CD4-positive, alpha-beta T cell treated with Interleukin-6 for 4 hours (primary cell): Measurements from ENCODE around the gene ADAP1.
"Not testable (repeated sequence)": the region's sequence is repeated elsewhere in the genome, so short reads cannot be mapped to it uniquely, and the experiment has no call there.

Experiments used
- DNase-seq: peaks from one replicate; pipeline ENCODE4 v3.0.0-alpha.2; 2020; ENCODE audit warnings: mixed read lengths

ADAP1 gene

DNA sequence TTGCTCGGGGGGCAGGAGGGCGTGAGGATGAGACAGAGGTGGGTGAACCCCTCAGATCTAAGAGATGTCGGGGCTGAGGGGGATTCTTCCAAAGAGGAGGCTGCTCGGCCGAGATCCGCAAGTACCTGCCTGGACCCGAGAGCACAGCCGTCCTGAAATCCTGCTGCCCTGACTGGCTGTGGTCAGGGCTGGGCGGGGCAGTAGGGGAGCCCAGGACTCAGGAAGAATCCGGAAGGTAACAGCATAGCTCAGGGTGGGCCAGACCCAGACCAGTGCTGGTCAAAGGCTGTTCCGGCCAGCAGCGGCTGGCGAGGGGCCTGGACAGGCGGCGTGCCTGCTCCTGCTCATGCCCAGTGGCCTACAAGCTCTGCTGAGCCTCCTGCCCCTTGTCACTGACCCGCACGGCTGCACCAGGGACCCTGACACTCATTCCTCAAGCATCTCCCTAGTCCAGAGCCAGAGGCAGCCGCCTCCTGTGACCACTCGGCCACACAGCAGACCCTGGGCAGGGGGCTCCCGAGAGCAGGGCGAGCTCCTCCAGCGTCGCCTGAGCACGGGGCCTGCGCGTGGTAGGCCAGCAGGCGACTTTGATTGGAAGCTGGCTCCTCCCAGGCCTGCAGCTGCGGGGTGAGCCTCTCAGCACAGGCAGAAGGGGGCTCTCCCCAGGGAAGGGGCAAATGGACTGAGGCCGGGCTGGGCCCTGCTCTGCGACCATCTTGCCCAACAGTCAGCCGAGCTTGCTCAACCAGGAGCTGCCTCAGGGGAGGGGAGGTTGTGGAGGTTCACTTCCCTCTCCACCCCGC lies 3.1 kb upstream of the ADAP1 start:
- no peak for DNase-seq

GRCh38 chr7:956031-956430 lies 1.6 kb upstream of the ADAP1 start:
- no peak for DNase-seq

- peak; percentile 24 for DNase-seq
These were observed 743 bp downstream of the ADAP1 start for GRCh38 chr7:953547-954327.

DNA sequence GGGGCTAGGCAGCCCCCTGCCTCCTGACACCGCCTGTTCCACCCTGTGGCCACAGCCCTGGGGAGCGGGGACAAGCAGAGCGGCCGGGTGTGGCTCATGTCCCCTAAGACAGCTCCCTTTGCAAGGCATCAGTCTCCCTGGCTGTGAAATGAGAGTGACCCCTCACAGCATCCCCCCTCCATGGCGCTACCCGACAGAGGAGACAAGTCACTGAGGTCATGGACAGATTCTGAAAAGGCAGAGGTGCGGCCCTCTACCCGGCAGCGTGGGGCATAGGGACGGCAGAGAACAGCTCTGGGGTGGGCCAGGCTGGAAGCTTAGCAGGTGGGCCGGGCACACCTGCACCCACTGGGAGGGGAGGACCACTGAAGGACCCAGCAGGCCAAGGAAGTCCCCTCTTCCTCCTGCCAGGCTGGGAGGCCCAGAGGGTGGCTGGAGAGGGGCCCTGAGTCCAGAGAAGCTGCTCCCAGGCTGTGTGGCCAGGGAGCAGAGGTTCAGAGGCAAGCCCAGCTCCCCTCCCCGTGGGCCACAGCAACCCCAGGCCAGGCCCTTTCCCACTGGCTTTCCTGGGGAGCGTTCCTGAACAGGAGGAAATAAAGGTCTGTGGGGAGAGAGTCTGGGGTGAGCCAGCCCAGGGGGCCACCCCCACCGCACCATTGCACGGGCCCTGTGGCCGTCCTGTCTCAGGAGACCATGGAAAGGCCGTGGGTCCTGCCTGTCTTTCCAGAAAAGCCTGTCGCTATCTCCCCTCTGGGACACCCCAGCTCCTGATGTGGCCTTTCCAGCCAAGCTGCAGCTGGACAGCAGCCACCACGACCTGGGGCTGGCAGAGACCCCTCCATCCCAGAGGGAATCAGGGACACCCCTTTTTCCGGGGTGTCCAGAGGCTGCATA lies 1.7 kb downstream of the ADAP1 start:
- no peak for DNase-seq

- no peak for DNase-seq
These were observed 2.5 kb downstream of the ADAP1 start for GRCh38 chr7:951881-952547.

- DNase-seq, result no peak
These were observed 5.2 kb downstream of the ADAP1 start for GRCh38 chr7:949021-949934.

- no peak for DNase-seq
These were observed 6.9 kb downstream of the ADAP1 start for GRCh38 chr7:947391-948210.

DNA sequence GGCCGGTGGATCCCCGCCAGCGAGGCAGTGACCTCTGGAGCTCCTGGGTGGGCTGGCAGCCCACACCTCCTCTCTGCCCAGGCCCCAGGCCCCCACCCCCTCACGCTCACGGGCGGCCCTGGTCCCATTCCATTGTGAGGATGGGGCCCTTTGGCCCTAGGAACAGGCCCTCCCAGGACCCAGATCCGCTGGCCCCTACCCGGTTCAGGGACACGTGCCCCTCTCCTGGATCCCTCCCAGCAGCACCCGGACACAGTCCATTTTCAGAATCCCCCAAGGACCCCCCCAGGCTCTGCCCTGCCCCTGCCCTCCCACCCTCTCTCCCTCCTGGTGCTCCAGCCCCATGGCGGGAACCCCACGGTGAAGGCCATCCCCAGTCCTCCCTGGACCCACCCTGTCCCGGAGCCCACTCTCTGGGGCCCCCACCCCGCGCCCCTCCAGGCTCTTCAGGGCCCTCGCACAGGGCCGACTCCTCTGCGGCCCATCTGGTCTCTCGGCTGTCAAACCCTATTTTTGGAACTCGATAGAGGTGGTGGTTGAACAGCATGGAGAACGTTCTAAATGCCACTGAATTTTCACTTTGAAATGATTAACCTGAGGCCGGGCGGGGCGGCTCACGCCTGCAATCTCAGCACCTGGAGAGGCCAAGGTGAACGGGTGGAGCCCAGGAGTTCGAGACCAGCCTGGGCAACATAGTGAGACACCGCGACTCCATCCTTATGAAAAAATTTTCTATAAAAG lies 8.1 kb downstream of the ADAP1 start:
- DNase-seq, result no peak

DNA sequence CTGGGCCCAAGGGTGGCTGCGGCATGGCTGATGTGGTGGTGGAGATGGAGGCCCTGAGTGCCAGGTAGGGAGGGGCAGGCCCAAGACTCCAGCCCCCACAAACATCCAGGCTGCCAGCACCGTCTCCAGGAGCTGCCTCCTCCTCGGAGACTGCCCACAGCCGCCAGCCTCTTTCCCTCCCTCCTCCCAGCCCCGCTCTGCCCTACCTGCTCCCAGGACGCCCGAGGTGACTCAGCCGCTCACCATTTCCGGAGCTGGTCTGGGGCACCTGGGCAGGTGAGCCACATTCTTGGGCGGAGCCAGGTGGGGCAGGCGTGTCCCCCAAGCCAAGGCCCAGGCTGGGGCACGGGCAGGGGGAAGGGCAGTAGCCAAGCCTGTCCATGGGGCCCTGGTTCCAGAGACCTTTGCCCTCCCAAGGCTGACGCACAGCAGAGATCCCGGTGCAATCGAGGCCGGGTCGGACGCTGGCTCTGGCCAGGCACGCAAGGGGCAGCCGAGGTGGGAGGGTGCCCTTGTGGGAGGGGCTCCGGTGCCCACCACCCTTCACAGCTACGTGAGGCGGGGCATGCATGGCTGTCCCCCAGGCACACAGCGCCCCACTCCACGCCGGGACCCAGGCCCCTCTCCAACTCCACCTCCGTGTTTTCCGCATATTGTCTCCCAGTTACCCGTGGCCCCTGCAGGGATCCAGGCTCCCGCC lies 8.8 kb downstream of the ADAP1 start:
- no peak for DNase-seq

- no peak for DNase-seq
These were observed 9.3 kb downstream of the ADAP1 start for GRCh38 chr7:945147-945555.

DNA sequence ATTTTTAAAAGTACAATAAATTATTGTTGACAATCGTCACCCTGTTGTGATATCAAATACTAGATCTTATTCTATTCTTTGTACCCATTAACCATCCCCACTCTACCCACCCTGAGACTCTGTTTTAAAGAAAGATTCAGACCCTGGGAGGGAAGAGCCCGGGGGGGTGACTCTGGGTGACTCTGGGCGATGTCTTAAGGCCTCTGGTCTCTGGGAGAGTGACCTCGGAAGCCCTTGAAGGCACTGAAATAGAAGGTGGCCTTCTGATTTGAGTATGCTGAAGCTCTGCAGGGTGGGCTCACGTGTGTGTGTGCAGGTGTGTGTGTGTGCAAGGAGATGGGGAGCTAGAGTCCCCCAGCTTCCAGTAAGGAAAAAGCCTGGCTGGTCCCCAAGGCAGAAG lies 9.7 kb downstream of the ADAP1 start:
- DNase-seq, result no peak

DNA sequence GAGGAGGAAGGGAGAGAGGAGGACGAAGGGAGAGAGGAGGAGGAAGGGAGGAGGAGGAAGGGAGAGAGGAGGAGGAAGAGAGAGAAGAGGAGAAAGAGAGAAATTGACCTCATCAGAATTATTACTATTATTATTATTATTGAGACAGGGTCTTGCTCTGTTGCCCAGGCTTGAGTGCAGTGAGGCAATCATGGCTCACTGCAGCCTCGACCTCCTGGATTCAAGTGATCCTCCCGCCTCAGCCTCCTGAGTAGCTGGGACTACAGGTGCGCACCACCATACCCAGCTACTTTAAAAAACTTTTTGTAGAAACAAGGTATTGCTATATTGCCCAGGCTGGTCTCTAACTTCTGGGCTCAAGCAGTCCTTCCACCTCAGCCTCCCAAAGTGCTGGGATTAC lies 10.7 kb downstream of the ADAP1 start:
- not testable (repeated sequence) for DNase-seq

GRCh38 chr7:940599-941408 lies 13.7 kb downstream of the ADAP1 start:
- no peak for DNase-seq

DNA sequence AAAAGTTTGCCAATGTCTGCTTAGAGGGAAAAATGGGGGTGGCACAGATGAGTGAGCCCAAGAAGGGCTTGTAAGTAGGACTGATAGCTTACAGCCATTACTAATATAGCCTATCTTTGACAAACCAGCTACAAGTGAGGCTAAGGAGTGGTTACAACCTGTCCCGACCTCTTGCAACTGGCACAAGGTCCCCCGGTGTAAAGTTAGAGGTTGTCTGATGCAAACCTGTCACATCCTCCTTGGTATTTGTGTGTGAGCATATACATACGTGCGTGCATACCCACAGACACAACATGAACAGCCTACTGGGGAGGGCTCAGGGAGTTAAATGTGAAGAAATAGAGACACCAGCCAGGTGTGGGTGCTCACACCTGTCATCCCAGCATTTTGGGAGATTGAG lies 14.6 kb downstream of the ADAP1 start:
- no peak for DNase-seq

DNA sequence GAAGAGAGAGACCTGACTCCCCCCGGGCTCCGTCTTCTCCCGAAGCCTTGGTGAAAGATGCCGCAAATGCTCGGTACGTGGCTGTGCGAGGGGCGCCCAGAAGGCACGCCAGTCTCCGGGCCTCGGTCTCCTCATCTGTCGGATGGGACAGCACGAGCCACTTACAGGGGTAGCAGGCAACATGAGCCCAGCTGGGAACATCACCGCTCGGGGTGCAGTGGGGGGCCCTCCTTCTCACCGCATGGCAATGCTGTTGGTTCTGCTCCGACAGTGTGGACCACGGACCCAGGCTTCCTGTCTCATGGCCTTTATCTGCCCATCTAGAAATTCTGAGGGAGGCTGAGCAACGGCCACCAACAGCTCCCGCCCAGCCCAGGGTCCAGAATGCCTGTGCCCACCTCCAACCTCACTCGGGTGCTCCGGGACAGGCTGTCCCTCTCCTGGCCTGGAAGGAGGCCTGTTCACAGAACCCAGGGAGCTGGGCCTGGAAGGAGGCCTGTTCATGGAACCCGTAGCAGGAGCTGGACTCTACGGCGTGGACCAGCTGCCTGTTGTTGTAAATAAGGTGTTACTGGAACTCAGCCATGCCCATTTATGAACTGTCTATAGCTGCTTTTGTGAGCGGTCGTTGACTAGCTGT lies 15.8 kb downstream of the ADAP1 start:
- no peak for DNase-seq

DNA sequence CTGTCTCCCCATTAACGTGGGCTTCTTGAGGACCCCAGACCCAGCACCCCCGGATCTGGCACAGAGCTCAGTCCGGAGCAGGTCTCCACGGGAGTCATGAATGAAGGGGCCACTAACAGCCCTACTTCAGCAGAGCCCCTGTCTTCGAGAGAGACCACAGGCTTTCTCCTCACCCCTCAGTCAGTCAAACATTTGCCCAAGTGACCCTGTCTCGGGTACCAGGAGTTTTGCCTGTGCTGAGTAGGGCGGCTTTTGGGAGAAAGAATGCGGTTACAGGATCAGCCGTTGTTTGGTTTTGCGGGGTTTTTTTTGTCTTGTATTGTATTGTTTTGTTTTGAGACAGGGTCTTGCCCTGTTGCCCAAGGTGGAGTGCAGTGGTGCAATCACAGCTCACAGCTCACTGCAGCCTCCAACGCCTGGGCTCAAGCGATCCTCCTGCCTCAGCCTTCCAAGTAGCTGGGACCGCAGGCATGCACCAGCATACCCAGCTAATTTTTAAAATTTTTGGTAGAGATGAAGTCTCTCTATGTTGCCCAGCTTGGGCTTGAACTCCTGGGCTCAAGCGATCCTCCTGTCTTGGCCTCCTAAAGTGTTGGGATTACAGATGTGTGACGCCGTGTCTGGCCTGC lies 16.5 kb downstream of the ADAP1 start:
- no peak for DNase-seq

- no peak for DNase-seq
These were observed 18.0 kb downstream of the ADAP1 start for GRCh38 chr7:936386-937054.
